HG02610 (cell line): ENCODE data around the gene GASK1A.

Source experiments
- ATAC-seq: cut with Tn5 transposase; IDR thresholded peaks from one replicate; pipeline ENCODE4 v1.9.1; 2021; ENCODE audit warnings: mild to moderate bottlenecking, moderate library complexity; ENCODE audit not compliant: unreplicated experiment

The GASK1A gene

GRCh38 chr3:43105596-43106292 lies 126.6 kb downstream of the GASK1A start, which contains the start of gene POMGNT2:
POMGNT2 (minus strand) TSS chr3:43106079; CDS start chr3:43081431, 24,648 bp downstream.
- peak; percentile 81 for ATAC-seq

- no peak for ATAC-seq
These were observed 127.2 kb downstream of the GASK1A start for GRCh38 chr3:43106293-43106628.
